Keratinocyte (primary cell): Measurements from ENCODE around the gene ZFYVE19. TPM values are rescaled to one million over a fixed set of nuclear protein-coding genes. Genes with fewer than 3 reads are reported as not detected.

Source experiments
- DNase-seq: peaks from one replicate; pipeline ENCODE4 v3.0.0-alpha.2; 2011; ENCODE audit warnings: low read depth, missing footprints, low spot score
- FAIRE-seq: peaks from 2 replicates; lab custom pipeline; 2011; peaks lifted over from hg19 to GRCh38; lab: Jason Lieb, UNC
- H2AFZ ChIP-seq: 2 replicates; pipeline ENCODE4 v1.6.0; 2012; ENCODE audit warnings: low read length, control low read depth, inconsistent platforms; ENCODE audit not compliant: control insufficient read depth
- H3K27ac ChIP-seq: 2 replicates; pipeline ENCODE4 v1.5.1; 2011; ENCODE audit warnings: low read length; ENCODE audit not compliant: control insufficient read depth, insufficient read depth
- H3K27me3 ChIP-seq: 3 replicates; pipeline ENCODE4 v1.6.0; 2011; ENCODE audit warnings: low read length; ENCODE audit not compliant: control insufficient read depth, insufficient read depth; ENCODE audit errors: extremely low read depth
- H3K36me3 ChIP-seq, 2 experiments: 2 replicates in 1 of 2; 3 replicates in 1 of 2; pipeline ENCODE4 v1.5.1; 2011; ENCODE audit warnings: low read length in 2 of 2, mild to moderate bottlenecking in 1 of 2; ENCODE audit not compliant: control insufficient read depth in 2 of 2, insufficient read depth in 2 of 2; ENCODE audit errors: extremely low read depth in 1 of 2
- H3K4me1 ChIP-seq: 3 replicates; pipeline ENCODE4 v1.5.1; 2011; ENCODE audit warnings: low read length; ENCODE audit not compliant: control insufficient read depth, insufficient read depth; ENCODE audit errors: extremely low read depth
- H3K4me2 ChIP-seq: 3 replicates; pipeline ENCODE4 v1.6.0; 2011; ENCODE audit warnings: low read depth, low read length; ENCODE audit not compliant: control insufficient read depth, insufficient read depth; ENCODE audit errors: extremely low read depth
- H3K4me3 ChIP-seq, 3 experiments: fragments of 200-600 bp in 1 of 3; sonication (generic) in 1 of 3; 2 replicates in 2 of 3; 3 replicates in 1 of 3; pipeline ENCODE4 v1.5.1; 2011 to 2016; ENCODE audit warnings: low read length in 3 of 3, mild to moderate bottlenecking in 3 of 3, control low read depth in 2 of 3, inconsistent platforms in 1 of 3, low read depth in 1 of 3, mixed read lengths in 1 of 3, mixed run types in 1 of 3, moderate library complexity in 1 of 3; ENCODE audit not compliant: control insufficient read depth in 2 of 3, insufficient read depth in 2 of 3; ENCODE audit errors: extremely low read depth in 1 of 3
- H3K79me2 ChIP-seq: 2 replicates; pipeline ENCODE4 v1.6.0; 2012; ENCODE audit warnings: low read length; ENCODE audit not compliant: control insufficient read depth, insufficient read depth
- H3K9ac ChIP-seq: 3 replicates; pipeline ENCODE4 v1.6.0; 2011; ENCODE audit warnings: low read length; ENCODE audit not compliant: control insufficient read depth, insufficient read depth; ENCODE audit errors: extremely low read depth
- H3K9me1 ChIP-seq: 3 replicates; pipeline ENCODE4 v1.6.0; 2011; ENCODE audit warnings: low read length; ENCODE audit not compliant: control insufficient read depth, insufficient read depth; ENCODE audit errors: extremely low read depth
- H3K9me3 ChIP-seq: 2 replicates; pipeline ENCODE4 v1.5.1; 2012; ENCODE audit warnings: low read depth, low read length; ENCODE audit not compliant: control insufficient read depth
- H4K20me1 ChIP-seq: 3 replicates; pipeline ENCODE4 v1.6.0; 2011; ENCODE audit warnings: low read length; ENCODE audit not compliant: control insufficient read depth, insufficient read depth; ENCODE audit errors: extremely low read depth
- EZH2 ChIP-seq: IDR thresholded peaks from one replicate; pipeline ENCODE4 v1.6.1; 2012; ENCODE audit warnings: inconsistent platforms, mild to moderate bottlenecking, low read length, moderate library complexity
- dilution Hi-C: fragments of 300-500 bp; cut with MboI; formaldehyde crosslinking; loops from one replicate; pipeline ENCODE4 v1.7.0; 2020; ENCODE audit warnings: low sequenced_read_pairs; ENCODE audit not compliant: extremely low pct_ligation_motif_present
- polyA plus RNA-seq, 5 experiments: library from polyadenylated mRNA; depleted of rRNA in 3 of 5; stranded (reverse) in 3 of 5; stranded (forward) in 1 of 5; unstranded in 1 of 5; fragments of >200 nt; gene quantifications; 1 replicate in 1 of 5; 2 replicates in 3 of 5; 3 replicates in 1 of 5; pipeline versions ENCODE4 v1.2.1 to v1.2.3, GENCODE V29; 2011 to 2012; ENCODE audit warnings: missing spikeins in 2 of 5, low read depth in 1 of 5, low replicate concordance in 1 of 5
- TF ChIP-seq, protein P1 (sequence below), 3 experiments: IDR thresholded peaks in 1 of 3; conservative IDR thresholded peaks in 1 of 3; optimal IDR thresholded peaks in 1 of 3; 2 replicates in 2 of 3; 3 replicates in 1 of 3; pipeline versions ENCODE3 to v1.5.1; 2011; ENCODE audit warnings: low read length in 3 of 3, mild to moderate bottlenecking in 3 of 3, moderate library complexity in 2 of 3, control low read depth in 1 of 3, inconsistent platforms in 1 of 3; ENCODE audit not compliant: insufficient read depth in 2 of 3; ENCODE audit errors: extremely low read depth in 1 of 3

Gene ZFYVE19
- polyA plus RNA-seq, 1 donor (not counting 4 experiments of a cell fraction or from before 2014, with no cell fraction given) = 19.0 TPM

DNA sequence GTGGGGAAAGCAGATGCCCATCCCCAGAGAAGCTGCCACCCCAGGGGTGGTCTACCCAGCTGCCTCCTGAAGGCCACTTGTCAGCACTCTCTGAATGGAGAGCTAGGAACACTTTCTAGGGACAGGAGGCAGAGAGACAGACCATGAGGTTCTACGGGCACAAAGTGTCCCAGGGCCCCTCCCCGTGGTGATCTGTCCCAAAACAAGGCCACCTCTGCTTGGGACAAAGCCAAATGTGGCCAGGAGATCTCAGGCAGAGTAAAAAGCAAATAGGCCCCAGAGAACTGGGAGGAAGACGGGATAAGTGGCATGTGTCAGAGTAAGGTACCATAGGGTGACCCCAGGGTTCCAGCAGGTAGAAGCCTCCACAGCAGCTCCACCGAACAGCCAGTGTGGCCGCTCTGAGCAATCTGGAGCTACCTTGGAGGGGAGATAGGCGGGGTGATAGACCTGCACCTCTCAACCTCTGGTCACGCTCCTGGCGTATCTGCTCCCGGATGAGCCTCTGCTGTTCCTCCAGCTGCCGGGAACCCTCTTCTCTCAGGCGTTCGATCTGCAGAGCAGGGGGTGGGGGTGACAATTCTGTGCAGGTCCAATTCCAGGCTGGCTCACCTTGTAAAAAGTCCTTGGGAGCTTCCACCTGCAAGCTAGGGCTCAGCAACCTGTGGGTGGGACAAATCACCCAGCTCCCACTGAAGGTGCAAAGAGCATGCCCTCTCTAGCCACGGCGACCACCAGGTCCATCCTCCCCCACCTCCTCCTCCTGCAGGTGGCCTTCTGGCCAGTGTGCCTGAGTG is 31.0 kb upstream of the ZFYVE19 start:
- no peak for DNase-seq
- Histone ChIP-seq H3K36me3 (peaks cover 35 to 44% of the 10 kb centered on the region in 2 experiments), H3K9ac (peak overlapping the region; percentile 55)

DNA sequence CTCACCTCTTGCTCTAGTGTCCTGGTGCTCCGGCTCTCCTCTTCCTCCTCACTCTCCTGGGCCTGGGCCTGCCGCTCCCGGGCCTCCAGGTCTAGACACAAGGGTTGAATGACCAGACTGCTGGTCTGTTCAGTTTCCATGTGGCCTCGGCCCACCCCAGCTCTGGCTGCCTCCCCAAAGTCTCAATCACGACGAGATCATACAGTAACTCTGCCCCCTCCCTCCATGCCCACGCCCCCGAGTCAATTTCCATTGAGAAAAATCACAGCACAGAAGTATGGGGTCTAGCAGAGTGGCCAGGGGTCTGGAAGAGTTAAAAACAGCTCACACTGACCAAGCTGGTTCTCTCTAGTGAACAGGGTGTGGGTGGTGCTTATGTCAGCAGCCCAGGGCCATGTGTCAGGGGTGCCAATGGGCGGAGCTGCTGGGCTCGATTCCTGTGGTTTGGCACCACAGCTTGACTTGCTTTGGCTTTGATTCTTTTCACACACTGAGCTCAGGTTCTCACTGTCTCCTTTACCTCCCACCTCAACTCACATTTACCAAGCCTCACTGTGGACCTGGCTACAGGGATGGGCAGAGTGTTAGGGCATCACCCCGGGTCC is 30.2 kb upstream of the ZFYVE19 start:
- dilution Hi-C loops = no loop called here
- Histone ChIP-seq H3K9me3 (no peaks in the 10 kb centered on the region), H3K79me2 (no peaks in the 10 kb centered on the region), H3K4me1 (peaks cover 11% of the 10 kb centered on the region), H4K20me1 (no peaks in the 10 kb centered on the region), H3K36me3 (peaks cover 28 to 43% of the 10 kb centered on the region in 2 experiments), H3K27ac (peak overlapping the region; percentile 13), H3K4me2 (peak overlapping the region; percentile 38), H3K9me1 (no peaks in the 10 kb centered on the region), H3K4me3 (peak overlapping the region in 1 of 3 experiments; percentile 30), H3K27me3 (no peaks in the 10 kb centered on the region), H3K9ac (peak overlapping the region; percentile 55), H2AFZ (no peak overlapping the region)
- FAIRE-seq = peak; percentile 98
- no peak for TF ChIP-seq EZH2
- TF ChIP-seq, protein P1, sequence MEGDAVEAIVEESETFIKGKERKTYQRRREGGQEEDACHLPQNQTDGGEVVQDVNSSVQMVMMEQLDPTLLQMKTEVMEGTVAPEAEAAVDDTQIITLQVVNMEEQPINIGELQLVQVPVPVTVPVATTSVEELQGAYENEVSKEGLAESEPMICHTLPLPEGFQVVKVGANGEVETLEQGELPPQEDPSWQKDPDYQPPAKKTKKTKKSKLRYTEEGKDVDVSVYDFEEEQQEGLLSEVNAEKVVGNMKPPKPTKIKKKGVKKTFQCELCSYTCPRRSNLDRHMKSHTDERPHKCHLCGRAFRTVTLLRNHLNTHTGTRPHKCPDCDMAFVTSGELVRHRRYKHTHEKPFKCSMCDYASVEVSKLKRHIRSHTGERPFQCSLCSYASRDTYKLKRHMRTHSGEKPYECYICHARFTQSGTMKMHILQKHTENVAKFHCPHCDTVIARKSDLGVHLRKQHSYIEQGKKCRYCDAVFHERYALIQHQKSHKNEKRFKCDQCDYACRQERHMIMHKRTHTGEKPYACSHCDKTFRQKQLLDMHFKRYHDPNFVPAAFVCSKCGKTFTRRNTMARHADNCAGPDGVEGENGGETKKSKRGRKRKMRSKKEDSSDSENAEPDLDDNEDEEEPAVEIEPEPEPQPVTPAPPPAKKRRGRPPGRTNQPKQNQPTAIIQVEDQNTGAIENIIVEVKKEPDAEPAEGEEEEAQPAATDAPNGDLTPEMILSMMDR (optimal IDR thresholded peaks at IDR 0.05 in 1 of 3, IDR thresholded peaks at IDR 0.05 in 1 of 3, conservative IDR thresholded peaks at IDR 0.05 in 1 of 3; ENCODE audit: extremely low read depth in 1 of 3, insufficient read depth in 2 of 3, low read length in 3 of 3) = no peak
- no peak for DNase-seq

More for the DNA sequence above, 31.0 kb upstream of the ZFYVE19 start:
- Histone ChIP-seq H3K27me3 (no peaks in the 10 kb centered on the region), H3K4me2 (no peak overlapping the region), H3K9me1 (no peaks in the 10 kb centered on the region), H3K27ac (peak overlapping the region; percentile 13), H3K79me2 (no peaks in the 10 kb centered on the region), H2AFZ (no peak overlapping the region), H3K9me3 (no peaks in the 10 kb centered on the region), H4K20me1 (no peaks in the 10 kb centered on the region), H3K4me1 (peaks cover 11% of the 10 kb centered on the region), H3K4me3 (no peak overlapping the region)
- TF ChIP-seq, protein P1 (optimal IDR thresholded peaks at IDR 0.05 in 1 of 3, IDR thresholded peaks at IDR 0.05 in 1 of 3, conservative IDR thresholded peaks at IDR 0.05 in 1 of 3; ENCODE audit: extremely low read depth in 1 of 3, insufficient read depth in 2 of 3, low read length in 3 of 3) = no peak
- no peak for TF ChIP-seq EZH2
- no peak for FAIRE-seq
- dilution Hi-C loops = no loop called here
